Mammary epithelial cell (primary cell): ENCODE data around the gene TMEM120A.

Source experiments
- CTCF ChIP-seq, 2 donors: IDR thresholded peaks in 1 of 2; conservative IDR thresholded peaks in 1 of 2; 2 replicates each; pipeline ENCODE4 v1.5.1; 2011 to 2012; ENCODE audit warnings: inconsistent platforms in 2 of 2, low read length in 2 of 2, mild to moderate bottlenecking in 2 of 2, control low read depth in 1 of 2, low read depth in 1 of 2; ENCODE audit not compliant: insufficient read depth in 1 of 2; ENCODE audit errors: extremely low read depth in 1 of 2
- EZH2 ChIP-seq: IDR thresholded peaks from 2 replicates; pipeline ENCODE4 v1.6.1; 2012; ENCODE audit warnings: low read length, inconsistent platforms, borderline replicate concordance

- no peak for TF ChIP-seq CTCF (conservative IDR thresholded peaks at IDR 0.05 in 1 of 2, IDR thresholded peaks at IDR 0.05 in 1 of 2; ENCODE audit: extremely low read depth in 1 of 2, insufficient read depth in 1 of 2, low read depth in 1 of 2, low read length in 2 of 2)
- no peak for TF ChIP-seq EZH2
These were observed 28.0 kb downstream of the TMEM120A start for GRCh38 chr7:75966190-75966961.
